NCI-H2196 (cell line): ENCODE measurements around the gene ETV6.

Source experiments
- DNase-seq: peaks from one replicate; lab custom pipeline; 2025; ENCODE audit not compliant: unreplicated experiment; lab: John Stamatoyannopoulos, UW

The ETV6 gene

DNA sequence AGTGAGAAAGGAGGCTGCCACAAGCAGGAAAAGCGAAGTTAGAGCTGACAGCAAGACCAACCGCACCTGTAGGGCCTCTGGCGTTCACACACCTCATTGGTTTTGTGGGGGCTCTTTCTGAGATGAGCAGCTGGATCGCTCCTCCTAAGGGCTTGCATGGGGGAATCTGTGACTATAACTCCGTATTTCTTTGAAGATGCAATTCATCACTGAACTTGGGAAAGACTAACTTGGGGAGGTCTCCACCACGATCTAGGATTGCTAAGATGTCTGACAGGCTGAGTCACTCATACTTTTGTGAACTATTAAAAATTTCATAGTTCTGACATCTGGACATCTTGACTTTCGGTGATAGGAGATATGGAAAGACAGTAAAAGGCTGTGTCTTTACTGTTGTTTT is 173.6 kb downstream of the ETV6 start:
- no peak for DNase-seq

- no peak for DNase-seq
These were observed 174.1 kb downstream of the ETV6 start for GRCh38 chr12:11823593-11823992.

GRCh38 chr12:11824069-11824468 is 174.6 kb downstream of the ETV6 start:
- no peak for DNase-seq

- DNase-seq = no peak
These were observed 175.3 kb downstream of the ETV6 start for GRCh38 chr12:11824736-11825135.

GRCh38 chr12:11825278-11825677 is 175.8 kb downstream of the ETV6 start:
- DNase-seq = no peak

DNA sequence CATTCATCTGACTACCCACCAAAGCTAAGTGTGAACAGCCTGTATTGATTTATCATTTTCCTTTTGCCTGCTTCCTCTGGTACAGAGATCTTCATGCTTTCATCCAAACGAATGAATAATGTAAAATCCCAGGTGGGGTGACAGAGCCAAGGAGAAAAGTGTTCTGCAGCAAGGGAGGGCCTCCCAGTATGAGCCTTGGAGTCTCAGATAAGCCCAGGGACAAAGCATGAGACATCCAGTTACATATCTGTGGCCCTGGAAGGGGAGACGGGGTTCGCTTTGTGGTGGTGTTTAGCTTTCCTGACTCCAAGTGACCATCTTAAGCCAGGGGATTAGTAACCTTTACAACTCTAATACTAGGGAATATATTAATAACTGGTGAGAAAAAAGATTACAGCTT is 177.1 kb downstream of the ETV6 start:
- DNase-seq = no peak

DNA sequence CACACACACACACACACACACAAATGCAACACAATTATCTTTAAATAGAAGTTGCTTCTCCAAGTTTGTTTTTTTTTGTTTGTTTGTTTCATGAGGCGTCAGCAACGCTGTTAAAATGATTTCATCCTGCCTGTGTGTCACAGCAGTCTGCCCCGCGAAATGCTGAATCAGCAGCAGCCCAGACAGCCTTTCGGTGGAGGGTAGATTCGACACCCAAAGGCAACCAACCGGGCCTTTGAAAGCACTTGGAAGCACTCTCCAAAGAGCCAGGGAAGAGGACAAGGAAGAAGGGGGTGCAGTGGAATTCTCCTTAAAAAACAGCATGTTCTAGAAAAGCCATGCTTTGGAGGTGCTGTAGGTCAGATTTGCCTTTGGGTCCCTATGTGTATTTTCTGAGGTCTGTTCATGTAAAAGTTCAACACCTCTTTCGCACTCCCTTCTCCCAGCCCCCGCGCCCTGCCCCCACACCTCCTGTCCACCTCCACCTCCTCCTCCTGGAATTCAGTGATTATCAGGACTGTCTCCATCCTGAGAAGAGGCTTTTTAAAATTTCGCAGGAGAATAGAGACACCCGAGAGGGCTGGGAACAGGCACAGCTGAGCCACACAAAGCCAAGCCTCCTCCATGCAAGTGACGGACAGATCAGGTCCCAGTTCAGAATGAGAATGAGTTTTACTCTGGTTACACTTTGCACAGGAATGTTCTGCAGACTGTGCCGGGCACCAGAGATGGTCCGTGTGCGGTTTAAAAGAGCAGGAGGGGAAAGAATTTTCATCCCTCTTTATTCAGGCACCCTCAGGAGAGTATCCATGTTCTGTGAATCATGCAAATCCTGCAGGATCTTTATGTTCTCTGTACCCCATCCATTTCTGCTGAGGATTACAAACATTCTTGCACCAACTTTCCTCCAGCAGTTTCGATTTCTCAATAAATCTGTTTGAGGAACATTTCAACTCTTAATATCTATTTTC is 177.9 kb downstream of the ETV6 start:
- no peak for DNase-seq

- no peak for DNase-seq
These were observed 180.3 kb downstream of the ETV6 start for GRCh38 chr12:11829764-11830194.

DNA sequence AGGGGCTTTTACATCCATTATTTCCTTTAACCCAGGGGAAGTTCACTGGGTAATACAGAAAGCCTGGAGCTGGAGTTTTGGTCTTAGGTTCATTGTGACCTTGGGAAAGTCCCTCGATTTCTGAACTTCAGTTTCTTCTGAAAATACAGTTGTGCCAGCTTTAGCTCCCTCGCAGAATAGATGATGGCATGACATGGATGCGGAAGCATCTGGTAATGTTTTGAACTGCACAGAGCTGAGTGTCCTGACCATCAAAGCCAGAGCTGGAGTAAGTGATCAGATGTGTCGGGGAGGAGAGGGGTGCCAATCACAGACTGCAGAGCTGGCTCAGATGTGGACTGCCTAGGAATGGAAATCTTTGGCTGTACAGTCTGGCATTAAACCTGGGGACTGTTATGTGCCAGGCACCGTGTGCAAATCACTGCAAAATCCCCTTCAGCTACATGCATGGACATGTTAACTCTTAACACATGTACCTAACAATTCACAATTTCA is 180.9 kb downstream of the ETV6 start:
- DNase-seq = no peak

- DNase-seq = no peak
These were observed 182.6 kb downstream of the ETV6 start for GRCh38 chr12:11832093-11832492.

DNA sequence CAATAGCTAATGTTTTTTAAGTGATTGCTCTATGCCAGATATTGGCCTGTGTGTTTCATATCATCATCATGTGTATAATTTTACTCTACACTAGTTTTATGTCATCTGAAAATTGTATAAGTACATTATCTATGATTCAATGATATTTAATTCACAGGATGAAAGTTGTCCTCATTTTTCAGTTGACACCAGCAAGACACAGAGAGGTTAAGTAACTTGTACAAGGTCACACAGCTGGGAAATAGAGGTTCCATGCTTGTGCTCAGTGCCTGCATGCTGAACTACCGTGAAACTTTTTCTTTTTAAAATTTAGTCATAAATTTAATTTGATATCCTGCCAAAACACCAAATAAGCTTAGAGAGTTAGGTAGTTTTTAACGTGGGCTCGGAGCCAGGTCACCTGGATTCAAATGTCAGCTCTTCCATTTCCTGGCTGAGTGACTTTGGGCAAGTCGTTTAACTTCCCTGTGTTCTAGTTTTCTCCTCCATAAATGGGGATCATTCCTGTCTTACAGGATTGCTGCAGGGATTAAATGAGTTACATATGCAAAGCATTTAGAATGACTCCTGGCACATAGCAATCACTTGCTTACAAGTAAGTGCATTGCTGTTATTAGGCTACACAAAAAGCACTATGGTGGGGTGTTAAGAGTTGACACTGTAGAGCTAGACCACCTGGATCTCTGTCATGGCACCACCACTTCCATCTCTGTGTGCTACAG is 183.9 kb downstream of the ETV6 start:
- DNase-seq = no peak

DNA sequence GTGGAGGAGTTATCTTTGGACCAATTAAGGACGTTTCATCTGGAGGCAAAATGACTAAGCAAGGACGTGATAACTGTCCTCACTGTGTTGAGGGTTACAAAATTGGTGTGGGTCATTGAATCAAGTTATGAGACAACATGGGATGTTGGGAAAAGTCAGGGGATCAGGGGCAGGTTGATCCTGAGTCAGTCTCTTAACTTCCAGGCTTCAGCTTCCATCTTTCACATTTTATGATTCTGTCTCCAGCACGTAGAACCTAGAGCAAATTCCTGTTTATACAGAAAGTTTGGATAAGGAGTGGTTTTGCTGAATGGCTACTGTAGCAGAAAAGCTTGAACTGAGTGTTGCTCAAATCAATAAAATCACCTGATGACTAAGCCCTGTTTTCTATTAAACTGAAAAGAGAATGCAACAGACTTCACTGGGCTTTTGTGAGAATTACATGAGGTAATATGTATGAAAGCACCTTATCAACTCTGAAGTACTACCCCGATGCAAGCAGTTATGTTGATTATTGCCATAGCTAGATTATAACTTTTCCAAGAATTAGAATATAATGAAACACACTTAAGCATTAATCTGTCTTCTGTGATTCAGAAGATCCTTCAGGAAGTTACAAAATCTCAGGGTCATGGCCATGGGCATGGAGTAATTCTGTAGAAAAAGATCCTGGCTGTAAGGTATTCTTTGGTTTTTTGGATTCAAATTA is 184.8 kb downstream of the ETV6 start:
- no peak for DNase-seq

DNA sequence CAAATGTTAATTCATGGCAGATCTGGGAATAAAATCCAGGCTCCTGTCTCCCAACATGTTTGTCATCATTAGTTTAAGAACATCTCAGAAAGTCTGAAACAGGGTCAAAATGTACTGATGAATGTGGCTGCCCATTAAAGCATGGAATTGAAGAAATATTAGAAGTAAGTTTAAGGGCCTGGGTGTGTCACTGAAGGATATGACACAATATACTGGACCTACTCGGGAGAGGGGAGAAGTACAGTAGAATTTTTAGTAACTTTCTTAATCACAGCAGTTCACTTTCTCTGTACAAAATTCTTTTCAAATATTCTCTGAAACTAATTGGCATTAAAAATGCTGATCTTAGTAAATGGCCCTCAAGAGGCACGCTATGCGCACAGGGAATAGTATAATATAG is 185.5 kb downstream of the ETV6 start:
- DNase-seq = no peak

GRCh38 chr12:11836282-11837151 is 187.0 kb downstream of the ETV6 start:
- DNase-seq = no peak

- DNase-seq = peak; percentile 21
These were observed 187.9 kb downstream of the ETV6 start for GRCh38 chr12:11837216-11837934.

GRCh38 chr12:11838403-11838802 is 188.9 kb downstream of the ETV6 start:
- DNase-seq = no peak

DNA sequence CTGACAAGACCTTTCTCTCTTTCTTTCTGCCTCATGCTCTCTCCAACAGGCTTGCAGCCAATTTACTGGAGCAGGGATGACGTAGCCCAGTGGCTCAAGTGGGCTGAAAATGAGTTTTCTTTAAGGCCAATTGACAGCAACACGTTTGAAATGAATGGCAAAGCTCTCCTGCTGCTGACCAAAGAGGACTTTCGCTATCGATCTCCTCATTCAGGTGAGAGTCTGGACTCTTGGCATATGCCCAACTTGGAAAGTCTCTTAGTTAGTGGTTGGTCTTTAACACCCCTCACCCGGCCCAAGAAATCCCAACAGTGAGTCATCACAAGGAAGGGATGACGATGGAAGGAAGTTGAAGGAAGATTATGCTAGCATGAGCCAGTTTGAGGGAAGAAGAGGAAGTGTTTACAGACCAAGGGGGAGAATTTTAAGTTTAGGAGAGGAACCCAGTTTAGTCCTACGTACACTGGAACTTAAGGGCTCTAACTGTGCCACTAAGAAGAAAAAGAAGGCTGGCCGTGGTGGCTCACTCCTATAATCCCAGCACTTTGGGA is 189.7 kb downstream of the ETV6 start:
- DNase-seq = peak; percentile 76

DNA sequence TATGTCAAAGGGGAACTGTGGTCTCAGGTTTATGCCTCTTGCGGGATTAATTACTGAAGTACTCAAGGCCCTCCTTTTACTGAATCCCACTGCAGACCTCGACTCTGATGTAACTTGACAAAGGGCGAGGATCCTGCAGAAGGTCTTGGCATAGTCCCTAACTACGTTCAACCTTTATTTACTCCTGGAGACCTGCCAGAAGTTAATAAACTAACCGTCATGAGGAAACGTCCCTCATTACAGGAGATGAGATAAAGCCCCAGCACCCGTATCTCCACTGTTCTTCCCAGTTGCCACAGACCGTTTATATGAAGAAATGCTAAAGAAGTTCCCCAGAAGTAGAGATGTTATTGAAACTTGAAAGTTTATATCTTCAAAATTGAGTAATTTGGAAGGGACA is 190.9 kb downstream of the ETV6 start:
- peak; percentile 86 for DNase-seq

- no peak for DNase-seq
These were observed 197.0 kb downstream of the ETV6 start for GRCh38 chr12:11846488-11846887.
